HepG2 (cell line): ENCODE measurements around the gene FDXR. TPM values are rescaled to one million over a fixed set of nuclear protein-coding genes. Genes with fewer than 3 reads are reported as not detected.
A peak's percentile ranks its signal among the peaks of the same experiment; 100 is the strongest.

Experiments
- ARID5B ChIP-seq: IDR thresholded peaks from 2 replicates; pipeline ENCODE4 v1.4.0; 2020; ENCODE audit warnings: mild to moderate bottlenecking, missing genetic modification reagents
- ELF3 ChIP-seq: IDR thresholded peaks from 2 replicates; pipeline ENCODE4 v1.6.1; 2016; ENCODE audit warnings: missing genetic modification reagents, missing compliant biosample characterization
- KIAA2018 ChIP-seq: sonication (generic); formaldehyde crosslinking; IDR thresholded peaks from 2 replicates; pipeline ENCODE4 v1.5.0; 2020; ENCODE audit warnings: mild to moderate bottlenecking, missing genetic modification reagents, borderline replicate concordance
- KLF15 ChIP-seq: sonication (generic); formaldehyde crosslinking; IDR thresholded peaks from 2 replicates; pipeline ENCODE4 v1.8.1; 2023; ENCODE audit warnings: borderline replicate concordance, mild to moderate bottlenecking, inconsistent platforms, missing genetic modification reagents, mixed read lengths
- NRL ChIP-seq: sonication (generic); formaldehyde crosslinking; IDR thresholded peaks from 2 replicates; pipeline ENCODE4 v1.5.0; 2020; ENCODE audit warnings: missing genetic modification reagents, mild to moderate bottlenecking, moderate library complexity, borderline replicate concordance
- ZHX2 ChIP-seq, 2 experiments: sonication (generic) in 1 of 2; formaldehyde crosslinking in 1 of 2; IDR thresholded peaks; 2 replicates each; pipeline versions ENCODE4 v1.6.1 to v1.9.0; 2014 to 2022; ENCODE audit warnings: antibody characterized with exemption in 1 of 2, borderline replicate concordance in 1 of 2, inconsistent platforms in 1 of 2, low read depth in 1 of 2, missing genetic modification reagents in 1 of 2
- ZNF567 ChIP-seq: sonication (generic); formaldehyde crosslinking; IDR thresholded peaks from 2 replicates; pipeline ENCODE4 v1.8.1; 2023; ENCODE audit warnings: mild to moderate bottlenecking, missing genetic modification reagents, borderline replicate concordance
- ZNF713 ChIP-seq: sonication (generic); formaldehyde crosslinking; IDR thresholded peaks from 2 replicates; pipeline ENCODE4 v1.4.0; 2020; ENCODE audit warnings: mild to moderate bottlenecking, missing genetic modification reagents
- ZNF773 ChIP-seq: sonication (generic); formaldehyde crosslinking; IDR thresholded peaks from 2 replicates; pipeline ENCODE4 v1.4.0; 2020; ENCODE audit warnings: missing genetic modification reagents, borderline replicate concordance
- polyA plus RNA-seq, 8 experiments: library from polyadenylated mRNA; depleted of rRNA in 3 of 8; stranded (reverse) in 7 of 8; unstranded in 1 of 8; fragments of >200 nt; fragmentation: Illumina TruSeq in 4 of 8; extraction: Trizol in 4 of 8; gene quantifications; 2 replicates each; pipeline versions ENCODE4 v1.2.1 to v1.2.3, GENCODE V29; 2011 to 2016; ENCODE audit warnings: low read depth in 4 of 8, missing spikeins in 1 of 8, mixed read lengths in 1 of 8; ENCODE audit not compliant: insufficient read depth in 1 of 8
- total RNA-seq, 5 experiments: library from RNA; depleted of rRNA; stranded (reverse); fragments of >200 nt; fragmentation: Illumina TruSeq; extraction: Trizol; gene quantifications; 2 replicates each; pipeline ENCODE4 v1.2.3, GENCODE V29; 2016; ENCODE audit warnings: low read depth in 1 of 5

Gene FDXR
- total and polyA plus RNA-seq, 2 of the 13 experiments (the other 11 are each of a cell fraction or from before 2014, with no cell fraction given), result 23.4 to 116 TPM

GRCh38 chr17:74872313-74873036, at the start of gene FDXR (continued):
- TF ChIP-seq KIAA2018 (CRISPR knock-in tag) (no peak), ZNF773 (CRISPR knock-in tag) (peak; percentile 92; the same call in 1 of the 2 replicates), NRL (CRISPR knock-in tag) (peak; percentile 92), ZNF567 (no peak), ELF3 (CRISPR knock-in tag) (peak; percentile 29), ZHX2 (IDR thresholded peaks at IDR 0.05; ENCODE audit: low read depth) (no peak), ZHX2 (CRISPR knock-in tag; IDR thresholded peaks at IDR 0.05; ENCODE audit: borderline replicate concordance) (0 out of 2 replicates have a peak, but pooled peaks have one; percentile 31), KLF15 (CRISPR knock-in tag) (no peak), ARID5B (peak; percentile 54; the same call in 1 of the 2 replicates), ZNF713 (no peak)
